Keratinocyte (primary cell): ENCODE measurements around the gene CEP164. TPM values are rescaled to one million over a fixed set of nuclear protein-coding genes. Genes with fewer than 3 reads are reported as not detected.

Experiments used
- DNase-seq: peaks from one replicate; pipeline ENCODE4 v3.0.0-alpha.2; 2011; ENCODE audit warnings: low read depth, missing footprints, low spot score
- FAIRE-seq: peaks from 2 replicates; lab custom pipeline; 2011; peaks lifted over from hg19 to GRCh38; lab: Jason Lieb, UNC
- H2AFZ ChIP-seq: 2 replicates; pipeline ENCODE4 v1.6.0; 2012; ENCODE audit warnings: low read length, control low read depth, inconsistent platforms; ENCODE audit not compliant: control insufficient read depth
- H3K27ac ChIP-seq: 2 replicates; pipeline ENCODE4 v1.5.1; 2011; ENCODE audit warnings: low read length; ENCODE audit not compliant: control insufficient read depth, insufficient read depth
- H3K27me3 ChIP-seq: 3 replicates; pipeline ENCODE4 v1.6.0; 2011; ENCODE audit warnings: low read length; ENCODE audit not compliant: control insufficient read depth, insufficient read depth; ENCODE audit errors: extremely low read depth
- H3K36me3 ChIP-seq, 2 experiments: 2 replicates in 1 of 2; 3 replicates in 1 of 2; pipeline ENCODE4 v1.5.1; 2011; ENCODE audit warnings: low read length in 2 of 2, mild to moderate bottlenecking in 1 of 2; ENCODE audit not compliant: control insufficient read depth in 2 of 2, insufficient read depth in 2 of 2; ENCODE audit errors: extremely low read depth in 1 of 2
- H3K4me1 ChIP-seq: 3 replicates; pipeline ENCODE4 v1.5.1; 2011; ENCODE audit warnings: low read length; ENCODE audit not compliant: control insufficient read depth, insufficient read depth; ENCODE audit errors: extremely low read depth
- H3K4me2 ChIP-seq: 3 replicates; pipeline ENCODE4 v1.6.0; 2011; ENCODE audit warnings: low read depth, low read length; ENCODE audit not compliant: control insufficient read depth, insufficient read depth; ENCODE audit errors: extremely low read depth
- H3K4me3 ChIP-seq, 3 experiments: fragments of 200-600 bp in 1 of 3; sonication (generic) in 1 of 3; 2 replicates in 2 of 3; 3 replicates in 1 of 3; pipeline ENCODE4 v1.5.1; 2011 to 2016; ENCODE audit warnings: low read length in 3 of 3, mild to moderate bottlenecking in 3 of 3, control low read depth in 2 of 3, inconsistent platforms in 1 of 3, low read depth in 1 of 3, mixed read lengths in 1 of 3, mixed run types in 1 of 3, moderate library complexity in 1 of 3; ENCODE audit not compliant: control insufficient read depth in 2 of 3, insufficient read depth in 2 of 3; ENCODE audit errors: extremely low read depth in 1 of 3
- H3K79me2 ChIP-seq: 2 replicates; pipeline ENCODE4 v1.6.0; 2012; ENCODE audit warnings: low read length; ENCODE audit not compliant: control insufficient read depth, insufficient read depth
- H3K9ac ChIP-seq: 3 replicates; pipeline ENCODE4 v1.6.0; 2011; ENCODE audit warnings: low read length; ENCODE audit not compliant: control insufficient read depth, insufficient read depth; ENCODE audit errors: extremely low read depth
- H3K9me1 ChIP-seq: 3 replicates; pipeline ENCODE4 v1.6.0; 2011; ENCODE audit warnings: low read length; ENCODE audit not compliant: control insufficient read depth, insufficient read depth; ENCODE audit errors: extremely low read depth
- H3K9me3 ChIP-seq: 2 replicates; pipeline ENCODE4 v1.5.1; 2012; ENCODE audit warnings: low read depth, low read length; ENCODE audit not compliant: control insufficient read depth
- H4K20me1 ChIP-seq: 3 replicates; pipeline ENCODE4 v1.6.0; 2011; ENCODE audit warnings: low read length; ENCODE audit not compliant: control insufficient read depth, insufficient read depth; ENCODE audit errors: extremely low read depth
- CTCF ChIP-seq, 3 experiments: IDR thresholded peaks in 1 of 3; conservative IDR thresholded peaks in 1 of 3; optimal IDR thresholded peaks in 1 of 3; 2 replicates in 2 of 3; 3 replicates in 1 of 3; pipeline versions ENCODE3 to v1.5.1; 2011; ENCODE audit warnings: low read length in 3 of 3, mild to moderate bottlenecking in 3 of 3, moderate library complexity in 2 of 3, control low read depth in 1 of 3, inconsistent platforms in 1 of 3; ENCODE audit not compliant: insufficient read depth in 2 of 3; ENCODE audit errors: extremely low read depth in 1 of 3
- EZH2 ChIP-seq: IDR thresholded peaks from one replicate; pipeline ENCODE4 v1.6.1; 2012; ENCODE audit warnings: inconsistent platforms, mild to moderate bottlenecking, low read length, moderate library complexity
- dilution Hi-C: fragments of 300-500 bp; cut with MboI; formaldehyde crosslinking; loops from one replicate; pipeline ENCODE4 v1.7.0; 2020; ENCODE audit warnings: low sequenced_read_pairs; ENCODE audit not compliant: extremely low pct_ligation_motif_present
- polyA plus RNA-seq, 5 experiments: library from polyadenylated mRNA; depleted of rRNA in 3 of 5; stranded (reverse) in 3 of 5; stranded (forward) in 1 of 5; unstranded in 1 of 5; fragments of >200 nt; gene quantifications; 1 replicate in 1 of 5; 2 replicates in 3 of 5; 3 replicates in 1 of 5; pipeline versions ENCODE4 v1.2.1 to v1.2.3, GENCODE V29; 2011 to 2012; ENCODE audit warnings: missing spikeins in 2 of 5, low read depth in 1 of 5, low replicate concordance in 1 of 5

Gene CEP164
- polyA plus RNA-seq, 1 donor (not counting 4 experiments of a cell fraction or from before 2014, with no cell fraction given): 15.1 TPM

- no peaks in the 10 kb centered on the region for H3K27me3 ChIP-seq
- H3K9ac ChIP-seq: no peak overlapping the region
- H3K79me2 ChIP-seq: no peaks in the 10 kb centered on the region
- no peaks in the 10 kb centered on the region for H3K36me3 ChIP-seq
- no peak overlapping the region for H3K4me2 ChIP-seq
- no peaks in the 10 kb centered on the region for H3K9me3 ChIP-seq
- H3K4me1 ChIP-seq: no peaks in the 10 kb centered on the region
- no peak for DNase-seq
- TF ChIP-seq EZH2: no peak
- no peak for TF ChIP-seq CTCF (optimal IDR thresholded peaks at IDR 0.05 in 1 of 3, IDR thresholded peaks at IDR 0.05 in 1 of 3, conservative IDR thresholded peaks at IDR 0.05 in 1 of 3; ENCODE audit: extremely low read depth in 1 of 3, insufficient read depth in 2 of 3, low read length in 3 of 3)
- no peaks in the 10 kb centered on the region for H3K9me1 ChIP-seq
- no peak for FAIRE-seq
- no peak overlapping the region for H2AFZ ChIP-seq
- no peaks in the 10 kb centered on the region for H4K20me1 ChIP-seq
- H3K27ac ChIP-seq: no peak overlapping the region
- H3K4me3 ChIP-seq: no peak overlapping the region
- dilution Hi-C loops: no loop called here
Measured at GRCh38 chr11:117303646-117304315, 23.9 kb upstream of the CEP164 start.

GRCh38 chr11:117305145-117305544 lies 22.5 kb upstream of the CEP164 start:
- dilution Hi-C loops: no loop called here
- Histone ChIP-seq H3K27me3 (no peaks in the 10 kb centered on the region), H3K4me3 (no peak overlapping the region), H3K4me1 (no peaks in the 10 kb centered on the region), H3K9me3 (no peaks in the 10 kb centered on the region), H3K27ac (no peak overlapping the region), H4K20me1 (no peaks in the 10 kb centered on the region), H3K36me3 (no peaks in the 10 kb centered on the region), H3K4me2 (no peak overlapping the region), H3K9me1 (no peaks in the 10 kb centered on the region), H3K79me2 (no peaks in the 10 kb centered on the region), H2AFZ (no peak overlapping the region), H3K9ac (no peak overlapping the region)
- FAIRE-seq (no peak), DNase-seq (no peak)
- TF ChIP-seq EZH2 (no peak), CTCF (optimal IDR thresholded peaks at IDR 0.05 in 1 of 3, IDR thresholded peaks at IDR 0.05 in 1 of 3, conservative IDR thresholded peaks at IDR 0.05 in 1 of 3; ENCODE audit: extremely low read depth in 1 of 3, insufficient read depth in 2 of 3, low read length in 3 of 3) (no peak)
